Progenitor cell of endocrine pancreas (in vitro differentiated cells): Measurements from ENCODE around the gene UNCX. TPM values are rescaled to one million over a fixed set of nuclear protein-coding genes. Genes with fewer than 3 reads are reported as not detected.

Experiments used
- DNase-seq: peaks from one replicate; pipeline ENCODE4 v3.0.0; 2021; ENCODE audit warnings: low spot score; ENCODE audit not compliant: unreplicated experiment
- H3K27ac Mint-ChIP-seq: 2 replicates; pipeline ENCODE4 v1.8.0; 2021; ENCODE audit warnings: mild to moderate bottlenecking, moderate library complexity, mixed read lengths
- H3K27me3 Mint-ChIP-seq: 2 replicates; pipeline ENCODE4 v1.8.0; 2021; ENCODE audit warnings: mixed read lengths
- H3K36me3 Mint-ChIP-seq: 2 replicates; pipeline ENCODE4 v1.8.0; 2022; ENCODE audit warnings: mixed read lengths; ENCODE audit not compliant: insufficient read depth
- H3K4me1 Mint-ChIP-seq: 2 replicates; pipeline ENCODE4 v1.8.0; 2021; ENCODE audit warnings: low read depth, mixed read lengths
- H3K4me3 Mint-ChIP-seq: 2 replicates; pipeline ENCODE4 v1.8.0; 2021; ENCODE audit warnings: low read depth, mild to moderate bottlenecking, moderate library complexity, mixed read lengths
- H3K9me3 Mint-ChIP-seq: 2 replicates; pipeline ENCODE4 v1.8.0; 2021; ENCODE audit warnings: low read depth, mixed read lengths
- CTCF ChIP-seq: fragments of 200-600 bp; sonication (generic); IDR thresholded peaks from one replicate; pipeline ENCODE4 v1.5.0; 2021; ENCODE audit warnings: antibody characterized with exemption, mild to moderate bottlenecking; ENCODE audit not compliant: unreplicated experiment
- total RNA-seq: library from RNA; stranded (reverse); gene quantifications from 2 replicates; pipeline ENCODE4 v1.2.1, GENCODE V29; 2021

UNCX gene
- total RNA-seq, 1 donor from 2014 or later = not detected

- H3K9me3 Mint-ChIP-seq = no peaks in the 10 kb centered on the region
- H3K4me3 Mint-ChIP-seq = no peak overlapping the region
- TF ChIP-seq CTCF = no peak
- DNase-seq = no peak
- peaks cover 76% of the 10 kb centered on the region for H3K27me3 Mint-ChIP-seq
- no peaks in the 10 kb centered on the region for H3K36me3 Mint-ChIP-seq
- H3K27ac Mint-ChIP-seq = no peak overlapping the region
- H3K4me1 Mint-ChIP-seq = peaks cover 4% of the 10 kb centered on the region
Measured at GRCh38 chr7:1227814-1228544, 4.7 kb upstream of the UNCX start.

GRCh38 chr7:1228545-1229201, 4.0 kb upstream of the UNCX start:
- Mint-ChIP-seq H3K27me3 (peaks cover 69% of the 10 kb centered on the region), H3K27ac (no peak overlapping the region), H3K4me1 (peaks cover 4% of the 10 kb centered on the region)

GRCh38 chr7:1229202-1229947, 3.3 kb upstream of the UNCX start:
- Mint-ChIP-seq H3K27me3 (peaks cover 72% of the 10 kb centered on the region), H3K4me1 (peaks cover 3% of the 10 kb centered on the region), H3K36me3 (no peaks in the 10 kb centered on the region), H3K27ac (no peak overlapping the region), H3K4me3 (no peak overlapping the region), H3K9me3 (no peaks in the 10 kb centered on the region)
- TF ChIP-seq CTCF = no peak
- no peak for DNase-seq

More at GRCh38 chr7:1228545-1229201, 4.0 kb upstream of the UNCX start:
- H3K4me3 Mint-ChIP-seq = no peak overlapping the region
- no peaks in the 10 kb centered on the region for H3K9me3 Mint-ChIP-seq
- no peak for TF ChIP-seq CTCF
- DNase-seq = no peak
- H3K36me3 Mint-ChIP-seq = no peaks in the 10 kb centered on the region

GRCh38 chr7:1229956-1230355, 2.7 kb upstream of the UNCX start:
- H3K27ac Mint-ChIP-seq = no peak overlapping the region
- no peak overlapping the region for H3K4me3 Mint-ChIP-seq
- peaks cover 3% of the 10 kb centered on the region for H3K4me1 Mint-ChIP-seq
- TF ChIP-seq CTCF = no peak
- no peaks in the 10 kb centered on the region for H3K36me3 Mint-ChIP-seq
- H3K27me3 Mint-ChIP-seq = peaks cover 74% of the 10 kb centered on the region
- no peak for DNase-seq
- no peaks in the 10 kb centered on the region for H3K9me3 Mint-ChIP-seq
